IMR-90 (cell line): Measurements from ENCODE around the gene ZNF236. TPM values are rescaled to one million over a fixed set of nuclear protein-coding genes. Genes with fewer than 3 reads are reported as not detected.

ENCODE experiments used
- ATAC-seq: fragments of 200-7000 bp; cut with Tn5 transposase; 2 replicates; pipeline ENCODE4 v1.9.1; 2020; ENCODE audit warnings: low read depth, mild to moderate bottlenecking, moderate library complexity
- BruUV-seq: library from RNA; stranded (reverse); fragments of 400-500 nt; replicated peaks from 2 replicates; lab custom pipeline; 2021; lab: Mats Ljungman, UMichigan
- CTCF ChIA-PET: fragments of 300-600 bp; formaldehyde crosslinking; extraction: SDS; loops from one replicate; lab custom pipeline; 2021; ENCODE audit warnings: antibody characterized with exemption; lab: Yijun Ruan, JAX
- POLR2A ChIA-PET: fragments of 300-600 bp; sonication (Branson Sonifier 250); formaldehyde crosslinking; loops from one replicate; lab custom pipeline; 2022; ENCODE audit warnings: antibody characterized with exemption; ENCODE audit not compliant: unreplicated experiment; lab: Charles Lee
- DNase-seq: peaks from one replicate; pipeline ENCODE4 v3.0.0; 2013
- H2AFZ ChIP-seq: replicated peaks from 2 replicates; pipeline ENCODE3; 2013; ENCODE audit warnings: low read length, mild to moderate bottlenecking; ENCODE audit not compliant: poor library complexity
- H2AK5ac ChIP-seq: 2 replicates; pipeline ENCODE4 v1.6.1; 2013; ENCODE audit warnings: low read depth, low read length, inconsistent platforms
- H2AK9ac ChIP-seq: replicated peaks from 2 replicates; pipeline ENCODE3; 2013; ENCODE audit warnings: mild to moderate bottlenecking, low read depth, low read length, moderate library complexity; ENCODE audit not compliant: poor library complexity
- H2BK120ac ChIP-seq: 2 replicates; pipeline ENCODE4 v1.6.1; 2013; ENCODE audit warnings: low read depth, low read length, inconsistent platforms
- H2BK15ac ChIP-seq: 3 replicates; pipeline ENCODE4 v1.6.1; 2013; ENCODE audit warnings: low read depth, low read length, inconsistent platforms
- H2BK20ac ChIP-seq: 2 replicates; pipeline ENCODE4 v1.6.1; 2013; ENCODE audit warnings: low read depth, mild to moderate bottlenecking, inconsistent platforms, low read length, moderate library complexity
- H2BK5ac ChIP-seq: 2 replicates; pipeline ENCODE4 v1.6.1; 2013; ENCODE audit warnings: mild to moderate bottlenecking, low read depth, low read length, inconsistent platforms; ENCODE audit not compliant: poor library complexity, severe bottlenecking
- H3K14ac ChIP-seq: replicated peaks from 2 replicates; pipeline ENCODE4 v1.6.1; 2013; ENCODE audit warnings: low read depth, low read length, inconsistent platforms
- H3K18ac ChIP-seq: 2 replicates; pipeline ENCODE4 v1.6.1; 2013; ENCODE audit warnings: low read depth, low read length, control low read depth
- H3K23ac ChIP-seq: 2 replicates; pipeline ENCODE4 v1.6.1; 2013; ENCODE audit warnings: low read depth, low read length, inconsistent platforms
- H3K27ac ChIP-seq: 2 replicates; pipeline ENCODE4 v1.5.1; 2013; ENCODE audit warnings: mild to moderate bottlenecking, control low read depth, low read length; ENCODE audit not compliant: insufficient read depth
- H3K27me3 ChIP-seq: 2 replicates; pipeline ENCODE4 v1.6.1; 2013; ENCODE audit warnings: low read length; ENCODE audit not compliant: control insufficient read depth, insufficient read depth
- H3K36me3 ChIP-seq: 2 replicates; pipeline ENCODE4 v1.6.1; 2013; ENCODE audit warnings: low read length, mixed read lengths; ENCODE audit not compliant: control insufficient read depth, insufficient read depth
- H3K4ac ChIP-seq: 2 replicates; pipeline ENCODE4 v1.6.1; 2013; ENCODE audit warnings: low read depth, low read length, inconsistent platforms
- H3K4me1 ChIP-seq: 2 replicates; pipeline ENCODE4 v1.6.1; 2013; ENCODE audit warnings: low read length, mixed read lengths; ENCODE audit not compliant: control insufficient read depth, insufficient read depth
- H3K4me2 ChIP-seq: 2 replicates; pipeline ENCODE4 v1.6.1; 2013; ENCODE audit warnings: low read depth, mild to moderate bottlenecking, control low read depth, low read length, moderate library complexity
- H3K4me3 ChIP-seq: 2 replicates; pipeline ENCODE4 v1.5.1; 2013; ENCODE audit warnings: low read depth, mild to moderate bottlenecking, control low read depth, low read length, moderate library complexity; ENCODE audit not compliant: insufficient read depth
- H3K56ac ChIP-seq: 2 replicates; pipeline ENCODE4 v1.6.1; 2013; ENCODE audit warnings: low read length, inconsistent platforms; ENCODE audit not compliant: insufficient read depth; ENCODE audit errors: extremely low read depth
- H3K79me1 ChIP-seq, 2 experiments: 2 replicates each; pipeline ENCODE4 v1.6.1; 2013; ENCODE audit warnings: low read length in 2 of 2, inconsistent platforms in 1 of 2, low read depth in 1 of 2
- H3K9ac ChIP-seq: 2 replicates; pipeline ENCODE4 v1.6.1; 2013; ENCODE audit warnings: low read depth, low read length, control low read depth
- H3K9me1 ChIP-seq: 2 replicates; pipeline ENCODE4 v1.6.1; 2013; ENCODE audit warnings: low read length, inconsistent platforms; ENCODE audit not compliant: insufficient read depth
- H3K9me3 ChIP-seq: 2 replicates; pipeline ENCODE4 v1.6.1; 2013; ENCODE audit warnings: low read length; ENCODE audit not compliant: control insufficient read depth, insufficient read depth
- H4K20me1 ChIP-seq: 2 replicates; pipeline ENCODE4 v1.6.1; 2013; ENCODE audit warnings: low read length, inconsistent platforms; ENCODE audit not compliant: insufficient read depth
- H4K5ac ChIP-seq: 2 replicates; pipeline ENCODE4 v1.6.1; 2013; ENCODE audit warnings: mild to moderate bottlenecking, low read depth, low read length, control low read depth
- H4K8ac ChIP-seq, 2 experiments: 2 replicates each; pipeline ENCODE4 v1.6.1; 2013; ENCODE audit warnings: low read depth in 2 of 2, low read length in 2 of 2, control low read depth in 1 of 2, inconsistent platforms in 1 of 2
- H4K91ac ChIP-seq: 2 replicates; pipeline ENCODE4 v1.6.1; 2013; ENCODE audit warnings: low read depth, low read length, inconsistent platforms; ENCODE audit not compliant: insufficient read depth
- BHLHE40 ChIP-seq: fragments of 150-350 bp; IDR thresholded peaks from 2 replicates; pipeline ENCODE4 v1.6.1; 2016; ENCODE audit warnings: mild to moderate bottlenecking, low read depth, low read length
- CEBPB ChIP-seq: IDR thresholded peaks from 2 replicates; pipeline ENCODE4 v1.6.1; 2012; ENCODE audit warnings: low read depth, low read length, improper control_type of control experiment
- CHD1 ChIP-seq: IDR thresholded peaks from 2 replicates; pipeline ENCODE4 v1.6.1; 2012; ENCODE audit warnings: low read depth, low read length, improper control_type of control experiment
- CTCF ChIP-seq: conservative IDR thresholded peaks from 2 replicates; pipeline ENCODE4 v1.5.1; 2012; ENCODE audit warnings: mild to moderate bottlenecking, low read depth, low read length, improper control_type of control experiment
- ELK1 ChIP-seq: fragments of 150-350 bp; IDR thresholded peaks from 2 replicates; pipeline ENCODE4 v1.6.1; 2016; ENCODE audit warnings: low read depth, mild to moderate bottlenecking, low read length, moderate library complexity, borderline replicate concordance
- FOS ChIP-seq: fragments of 150-350 bp; IDR thresholded peaks from 2 replicates; pipeline ENCODE4 v1.6.1; 2016; ENCODE audit warnings: low read depth, low read length
- MAFK ChIP-seq: IDR thresholded peaks from 2 replicates; pipeline ENCODE4 v1.6.1; 2012; ENCODE audit warnings: low read depth, low read length, improper control_type of control experiment
- MAZ ChIP-seq: IDR thresholded peaks from 2 replicates; pipeline ENCODE4 v1.6.1; 2012; ENCODE audit warnings: low read depth, mild to moderate bottlenecking, low read length, improper control_type of control experiment, moderate library complexity, borderline replicate concordance
- MXI1 ChIP-seq: IDR thresholded peaks from 2 replicates; pipeline ENCODE4 v1.6.1; 2012; ENCODE audit warnings: low read depth, mild to moderate bottlenecking, low read length, moderate library complexity, borderline replicate concordance
- NFE2L2 ChIP-seq: fragments of 150-350 bp; IDR thresholded peaks from 2 replicates; pipeline ENCODE4 v1.6.1; 2016; ENCODE audit warnings: low read depth, mild to moderate bottlenecking, low read length
- POLR2A ChIP-seq: IDR thresholded peaks from 2 replicates; pipeline ENCODE4 v1.6.1; 2012; ENCODE audit warnings: mild to moderate bottlenecking, low read depth, low read length
- RAD21 ChIP-seq: IDR thresholded peaks from 2 replicates; pipeline ENCODE4 v1.6.1; 2012; ENCODE audit warnings: low read length, improper control_type of control experiment
- RCOR1 ChIP-seq: IDR thresholded peaks from 2 replicates; pipeline ENCODE4 v1.6.1; 2012; ENCODE audit warnings: mild to moderate bottlenecking, low read length, improper control_type of control experiment; ENCODE audit not compliant: insufficient replicate concordance
- RFX5 ChIP-seq: IDR thresholded peaks from 2 replicates; pipeline ENCODE4 v1.8.0; 2012; ENCODE audit warnings: low read depth, mild to moderate bottlenecking, low read length, moderate library complexity
- SMC3 ChIP-seq: fragments of 150-350 bp; IDR thresholded peaks from 2 replicates; pipeline ENCODE4 v1.6.1; 2016; ENCODE audit warnings: low read depth, mild to moderate bottlenecking, antibody characterized with exemption, low read length, moderate library complexity
- USF2 ChIP-seq: fragments of 150-350 bp; IDR thresholded peaks from 2 replicates; pipeline ENCODE4 v1.6.1; 2017; ENCODE audit warnings: mild to moderate bottlenecking, antibody characterized with exemption, low read length, low read depth
- WGBS, 2 experiments: methylation state at CpG; one replicate each; pipeline versions ENCODE4 v1.1.5 to v1.1.7; 2013; ENCODE audit warnings: missing lambda C conversion rate in 2 of 2; ENCODE audit not compliant: insufficient read length in 1 of 2; ENCODE audit errors: extremely low coverage in 2 of 2; 5-methylcytosine and 5-hydroxymethylcytosine counted together
- dilution Hi-C: fragments of 300-500 bp; cut with HindIII; formaldehyde crosslinking; loops from one replicate; pipeline ENCODE4 v1.14.3; 2018; ENCODE audit warnings: low sequenced_read_pairs; ENCODE audit not compliant: unreplicated experiment
- in situ Hi-C: fragments of 300-500 bp; cut with MboI; formaldehyde crosslinking; loops from 3 replicates; pipeline ENCODE4 v1.14.3; 2019; ENCODE audit warnings: low sequenced_read_pairs, inconsistent platforms, mixed read lengths
- intact Hi-C: fragments of 100-400 bp; cut with micrococcal nuclease; formaldehyde crosslinking; loops from 2 replicates; pipeline ENCODE4 v1.10.0; 2022
- polyA plus RNA-seq, 3 experiments: library from polyadenylated mRNA; depleted of rRNA; stranded (reverse); fragments of >200 nt; gene quantifications; 2 replicates each; pipeline ENCODE4 v1.2.3, GENCODE V29; 2012; ENCODE audit warnings: low replicate concordance in 1 of 3
- total RNA-seq: library from RNA; depleted of rRNA; stranded (reverse); fragments of >200 nt; gene quantifications from 2 replicates; pipeline ENCODE4 v1.2.3, GENCODE V29; 2012

The ZNF236 gene
- total and polyA plus RNA-seq, 2 of the 4 experiments (the other 2 are of a cell fraction): 3.6 to 9.7 TPM

GRCh38 chr18:76941284-76941683 is 118.9 kb downstream of the ZNF236 start:
- Histone ChIP-seq H2BK5ac (no peak overlapping the region), H3K23ac (no peak overlapping the region), H3K4me1 (no peaks in the 10 kb centered on the region), H3K27me3 (no peaks in the 10 kb centered on the region), H2AK5ac (no peak overlapping the region), H3K4ac (no peak overlapping the region), H3K9me1 (peaks cover 3% of the 10 kb centered on the region; the same call in 1 of the 2 replicates), H2AK9ac (no peak overlapping the region), H3K56ac (no peak overlapping the region), H3K4me3 (no peak overlapping the region), H4K91ac (no peak overlapping the region), H3K14ac (no peak overlapping the region), H3K9me3 (no peaks in the 10 kb centered on the region), H4K5ac (no peak overlapping the region), H4K20me1 (no peaks in the 10 kb centered on the region), H4K8ac (no peak overlapping the region), H3K27ac (no peak overlapping the region), H2BK15ac (no peak overlapping the region), H2AFZ (no peak overlapping the region), H3K4me2 (no peak overlapping the region), H3K9ac (no peak overlapping the region), H3K18ac (no peak overlapping the region), H2BK120ac (no peak overlapping the region), H3K79me1 (no peaks in the 10 kb centered on the region), H3K36me3 (peaks cover 24% of the 10 kb centered on the region), H2BK20ac (no peak overlapping the region)
- TF ChIP-seq MAFK: no peak
- no peak for TF ChIP-seq FOS
- TF ChIP-seq CHD1: no peak
- TF ChIP-seq RFX5: no peak
- no peak for TF ChIP-seq SMC3
- TF ChIP-seq CTCF: no peak
- TF ChIP-seq USF2: no peak
- no peak for TF ChIP-seq ELK1
- no peak for TF ChIP-seq CEBPB
- no peak for TF ChIP-seq MXI1
- no peak for TF ChIP-seq NFE2L2
- no peak for TF ChIP-seq MAZ
- no peak for TF ChIP-seq POLR2A
- no peak for TF ChIP-seq BHLHE40
- no peak for TF ChIP-seq RCOR1
- TF ChIP-seq RAD21: no peak
- BruUV-seq: no TSS peak
- in situ Hi-C loops (no loop called here), intact Hi-C loops (no loop called here), dilution Hi-C loops (no loop called here)
- POLR2A ChIA-PET: no interaction called here
- CTCF ChIA-PET: interaction anchor here (0.8 kb wide), 1 partner anchor 8 kb away, joined by 3 read pairs; no protein-coding TSS in a partner anchor
- ATAC-seq (no peak), DNase-seq (no peak)
- WGBS, 2 experiments: 89% methylated on average over 4 of the region's 9 CpGs; no CpG with 5 or more reads in 1 of the 2 experiments
